SU-DHL-6 (cell line): Measurements from ENCODE around the gene OR5B3.

Experiments used
- H2AFZ ChIP-seq: fragments of 200-600 bp; sonication (generic); 2 replicates; pipeline ENCODE4 v1.6.1; 2014; ENCODE audit warnings: low read depth, mild to moderate bottlenecking, moderate library complexity, mixed read lengths, antibody characterized with exemption, low read length; ENCODE audit not compliant: severe bottlenecking
- H3F3A ChIP-seq: fragments of 200-600 bp; shearing (Covaris generic); 2 replicates; pipeline ENCODE4 v1.6.0; 2016; ENCODE audit warnings: antibody characterized with exemption, mild to moderate bottlenecking; ENCODE audit not compliant: insufficient read depth
- H3K27ac ChIP-seq: fragments of 200-600 bp; sonication (generic); 2 replicates; pipeline ENCODE4 v1.5.1; 2016; ENCODE audit warnings: low read depth, mild to moderate bottlenecking, low read length, moderate library complexity, mixed read lengths
- H3K27me3 ChIP-seq: fragments of 200-600 bp; sonication (generic), shearing (Covaris generic); 2 replicates; pipeline ENCODE4 v1.6.0; 2014; ENCODE audit warnings: mild to moderate bottlenecking, low read length
- H3K36me3 ChIP-seq: fragments of 200-600 bp; sonication (generic); 2 replicates; pipeline ENCODE4 v1.6.1; 2014; ENCODE audit warnings: mild to moderate bottlenecking, low read length, mixed read lengths
- H3K4me2 ChIP-seq: fragments of 300-600, 200-600 bp; shearing (Covaris generic), sonication (generic); 2 replicates; pipeline ENCODE4 v1.6.0; 2014; ENCODE audit warnings: low read length, low read depth, mild to moderate bottlenecking; ENCODE audit not compliant: poor library complexity, severe bottlenecking
- H3K4me3 ChIP-seq: fragments of 200-600 bp; sonication (generic); 2 replicates; pipeline ENCODE4 v1.5.1; 2014; ENCODE audit warnings: antibody characterized with exemption, low read length, mild to moderate bottlenecking, mixed read lengths; ENCODE audit not compliant: insufficient read depth, poor library complexity, severe bottlenecking
- H3K79me2 ChIP-seq: fragments of 200-600 bp; sonication (generic); 2 replicates; pipeline ENCODE4 v1.6.1; 2014; ENCODE audit warnings: mild to moderate bottlenecking, low read length, moderate library complexity; ENCODE audit not compliant: insufficient read depth
- H3K9ac ChIP-seq: fragments of 200-600 bp; sonication (generic); 2 replicates; pipeline ENCODE4 v1.7.0; 2014; ENCODE audit warnings: mild to moderate bottlenecking, low read length
- H3K9me2 ChIP-seq: fragments of 200-600 bp; sonication (generic); replicated peaks from 2 replicates; pipeline ENCODE4 v1.6.1; 2014; ENCODE audit warnings: low read length; ENCODE audit not compliant: insufficient read depth
- H3K9me3 ChIP-seq: fragments of 200-600 bp; sonication (generic); 2 replicates; pipeline ENCODE4 v1.6.1; 2014; ENCODE audit warnings: low read length, mixed read lengths; ENCODE audit not compliant: insufficient read depth
- H4K20me1 ChIP-seq: fragments of 200-600 bp; sonication (generic); 2 replicates; pipeline ENCODE4 v1.6.1; 2014; ENCODE audit warnings: low read depth, mild to moderate bottlenecking, antibody characterized with exemption, low read length, moderate library complexity, mixed read lengths
- CTCF ChIP-seq: fragments of 200-600 bp; sonication (generic); IDR thresholded peaks from one replicate; pipeline ENCODE4 v1.5.1; 2017; ENCODE audit warnings: antibody characterized with exemption, mild to moderate bottlenecking, low read length, moderate library complexity; ENCODE audit not compliant: insufficient read depth, poor library complexity, severe bottlenecking
- EZH2phosphoT487 ChIP-seq: fragments of 200-600 bp; sonication (generic), shearing (Covaris generic); conservative IDR thresholded peaks from 2 replicates; pipeline ENCODE4 v1.6.1; 2018; ENCODE audit warnings: mild to moderate bottlenecking, antibody characterized with exemption, low read length, moderate library complexity, mixed read lengths

Gene OR5B3

GRCh38 chr11:58358969-58359368 is 47.7 kb downstream of the OR5B3 start, which contains the start of gene OR5B17:
Gene OR5B17 (minus strand): TSS chr11:58359069. CDS start chr11:58359069, 0 bp downstream.
- Histone ChIP-seq H4K20me1 (no peaks in the 10 kb centered on the region), H3K9me2 (no peaks in the 10 kb centered on the region), H3K27me3 (no peaks in the 10 kb centered on the region), H3K27ac (no peak within 1 kb of the TSS), H3F3A (no peaks in the 10 kb centered on the region), H3K4me2 (no peak within 1 kb of the TSS), H3K4me3 (no peak within 1 kb of the TSS), H2AFZ (no peak within 1 kb of the TSS), H3K36me3 (no peaks in the 10 kb centered on the region), H3K9ac (no peak within 1 kb of the TSS), H3K9me3 (no peaks in the 10 kb centered on the region), H3K79me2 (no peaks in the 10 kb centered on the region)
- no peak for TF ChIP-seq CTCF
- no peak for TF ChIP-seq EZH2phosphoT487

DNA sequence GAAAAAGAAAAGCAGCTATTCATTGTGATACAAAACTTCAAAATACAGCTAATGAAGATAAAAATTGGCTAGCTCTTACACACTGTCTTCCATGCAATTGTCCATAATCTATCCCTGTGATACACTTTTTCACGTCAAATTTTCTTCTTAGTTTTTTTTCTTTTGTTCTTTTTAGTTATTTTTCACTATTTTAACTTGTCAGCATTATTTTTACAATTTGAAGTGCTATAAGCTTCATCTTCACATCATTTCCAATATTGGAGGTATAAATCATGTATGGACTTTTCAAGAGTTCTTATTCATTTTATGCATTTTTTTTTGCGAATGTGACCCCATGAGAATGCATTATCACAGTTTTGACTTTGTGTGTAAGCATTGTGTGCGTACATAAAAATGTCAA is 51.9 kb downstream of the OR5B3 start:
- Histone ChIP-seq H2AFZ (no peak overlapping the region), H3K27me3 (no peaks in the 10 kb centered on the region), H3K4me3 (no peak overlapping the region), H3K27ac (no peak overlapping the region), H3K79me2 (no peaks in the 10 kb centered on the region), H3K9me3 (no peaks in the 10 kb centered on the region), H3K9ac (no peak overlapping the region), H3K9me2 (no peaks in the 10 kb centered on the region), H4K20me1 (no peaks in the 10 kb centered on the region), H3F3A (no peaks in the 10 kb centered on the region), H3K36me3 (no peaks in the 10 kb centered on the region), H3K4me2 (no peak overlapping the region)
- TF ChIP-seq CTCF (no peak), EZH2phosphoT487 (no peak)
